ENCODE measurements around the gene ABCC1. TPM values are rescaled to one million over a fixed set of nuclear protein-coding genes. Genes with fewer than 3 reads are reported as not detected.
"Not testable (repeated sequence)": the region's sequence is repeated elsewhere in the genome, so short reads cannot be mapped to it uniquely, and the experiment has no call there.

Gene ABCC1
- total RNA-seq, 1 donor from 2014 or later = 17.0 TPM

DNA sequence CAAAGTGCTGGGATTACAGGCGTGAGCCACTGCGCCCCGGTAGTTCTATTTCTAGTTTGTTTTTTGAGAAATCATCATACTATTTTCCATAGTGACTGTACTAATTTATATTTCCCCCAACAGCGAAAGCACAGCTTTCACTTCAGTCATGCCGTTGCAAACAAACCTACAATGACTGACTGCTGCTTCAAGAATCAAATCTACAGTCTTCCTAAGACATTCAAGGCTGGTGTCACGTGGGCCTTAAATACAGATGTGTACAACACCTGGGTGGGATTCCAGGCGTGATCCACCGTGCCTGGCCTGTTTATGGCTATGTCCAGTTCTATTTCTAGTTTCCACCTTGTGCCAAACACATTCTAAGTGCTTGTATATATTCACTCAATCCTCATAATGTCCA lies 201.9 kb downstream of the ABCC1 start:
- intact Hi-C loops (cut with micrococcal nuclease) = no loop called here
- no peaks in the 10 kb centered on the region for H3K27me3 ChIP-seq (ENCODE audit: low read depth)
- H3K27ac ChIP-seq (replicated peaks) = no peak overlapping the region
- DNase-seq = no peak
- no peaks in the 10 kb centered on the region for H3K9me3 ChIP-seq (replicated peaks)
- no peak overlapping the region for H3K4me3 ChIP-seq
- no peaks in the 10 kb centered on the region for H3K36me3 ChIP-seq
- H3K4me1 ChIP-seq = peaks cover 25% of the 10 kb centered on the region
- TF ChIP-seq, protein P1, sequence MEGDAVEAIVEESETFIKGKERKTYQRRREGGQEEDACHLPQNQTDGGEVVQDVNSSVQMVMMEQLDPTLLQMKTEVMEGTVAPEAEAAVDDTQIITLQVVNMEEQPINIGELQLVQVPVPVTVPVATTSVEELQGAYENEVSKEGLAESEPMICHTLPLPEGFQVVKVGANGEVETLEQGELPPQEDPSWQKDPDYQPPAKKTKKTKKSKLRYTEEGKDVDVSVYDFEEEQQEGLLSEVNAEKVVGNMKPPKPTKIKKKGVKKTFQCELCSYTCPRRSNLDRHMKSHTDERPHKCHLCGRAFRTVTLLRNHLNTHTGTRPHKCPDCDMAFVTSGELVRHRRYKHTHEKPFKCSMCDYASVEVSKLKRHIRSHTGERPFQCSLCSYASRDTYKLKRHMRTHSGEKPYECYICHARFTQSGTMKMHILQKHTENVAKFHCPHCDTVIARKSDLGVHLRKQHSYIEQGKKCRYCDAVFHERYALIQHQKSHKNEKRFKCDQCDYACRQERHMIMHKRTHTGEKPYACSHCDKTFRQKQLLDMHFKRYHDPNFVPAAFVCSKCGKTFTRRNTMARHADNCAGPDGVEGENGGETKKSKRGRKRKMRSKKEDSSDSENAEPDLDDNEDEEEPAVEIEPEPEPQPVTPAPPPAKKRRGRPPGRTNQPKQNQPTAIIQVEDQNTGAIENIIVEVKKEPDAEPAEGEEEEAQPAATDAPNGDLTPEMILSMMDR (IDR thresholded peaks at IDR 0.05; ENCODE audit: borderline replicate concordance) = no peak

DNA sequence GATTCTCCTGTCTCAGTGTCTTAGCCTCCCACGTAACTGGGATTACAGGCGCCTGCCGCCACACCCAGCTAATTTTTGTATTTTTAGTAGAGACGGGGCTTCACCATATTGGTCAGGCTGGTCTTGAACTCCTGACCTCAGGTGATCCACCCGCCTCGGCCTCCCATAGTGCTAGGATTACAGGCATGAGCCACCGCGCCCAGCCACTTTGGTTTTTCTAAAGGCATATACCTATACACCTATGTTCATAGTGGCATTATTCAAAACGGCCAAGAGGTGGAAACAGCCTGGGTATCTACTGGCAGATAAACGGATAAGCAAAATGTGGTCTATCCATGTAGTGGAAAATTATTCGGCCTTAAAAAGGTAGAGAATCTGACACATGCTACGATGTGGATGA lies 203.6 kb downstream of the ABCC1 start:
- H3K27me3 ChIP-seq (ENCODE audit: low read depth); H3K27ac ChIP-seq (replicated peaks); DNase-seq; H3K4me3 ChIP-seq; intact Hi-C loops (cut with micrococcal nuclease); H3K36me3 ChIP-seq; H3K9me3 ChIP-seq (replicated peaks): not testable (repeated sequence)
- H3K4me1 ChIP-seq = peaks cover 19% of the 10 kb centered on the region

- H3K4me3 ChIP-seq = no peak overlapping the region
- no peak for DNase-seq
- peaks cover 18% of the 10 kb centered on the region for H3K4me1 ChIP-seq
- TF ChIP-seq, protein P1 (IDR thresholded peaks at IDR 0.05; ENCODE audit: borderline replicate concordance) = no peak
- intact Hi-C loops (cut with micrococcal nuclease) = no loop called here
- no peaks in the 10 kb centered on the region for H3K36me3 ChIP-seq
- no peak overlapping the region for H3K27ac ChIP-seq (replicated peaks)
- peaks cover 19% of the 10 kb centered on the region for H3K9me3 ChIP-seq (replicated peaks)
- no peaks in the 10 kb centered on the region for H3K27me3 ChIP-seq (ENCODE audit: low read depth)
Observed at GRCh38 chr16:16154281-16154951, 205.0 kb downstream of the ABCC1 start.

DNA sequence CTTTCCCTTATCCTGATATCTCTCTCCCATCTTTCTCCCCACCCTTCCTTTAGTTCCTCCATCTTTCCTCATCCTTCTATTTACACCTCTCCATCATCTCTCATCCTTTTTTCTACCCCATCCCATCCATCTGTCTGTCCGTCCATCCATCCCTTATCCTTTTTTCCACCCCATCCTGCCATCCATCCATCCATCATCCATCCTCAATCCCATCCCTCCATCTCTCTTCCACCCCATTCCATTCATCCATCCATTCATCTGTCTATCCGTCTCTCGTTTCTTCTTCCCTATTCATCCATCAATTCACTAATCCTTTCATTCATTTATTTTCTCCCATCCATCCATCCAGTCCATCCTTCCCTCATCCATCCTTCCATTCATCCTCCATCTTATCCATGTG lies 205.8 kb downstream of the ABCC1 start:
- peaks cover 25% of the 10 kb centered on the region for H3K9me3 ChIP-seq (replicated peaks)
- no peaks in the 10 kb centered on the region for H3K36me3 ChIP-seq
- no peak overlapping the region for H3K4me3 ChIP-seq
- no peak overlapping the region for H3K27ac ChIP-seq (replicated peaks)
- TF ChIP-seq, protein P1 (IDR thresholded peaks at IDR 0.05; ENCODE audit: borderline replicate concordance) = no peak
- peaks cover 10% of the 10 kb centered on the region for H3K4me1 ChIP-seq
- H3K27me3 ChIP-seq (ENCODE audit: low read depth) = no peaks in the 10 kb centered on the region
- no peak for DNase-seq
- intact Hi-C loops (cut with micrococcal nuclease) = no loop called here

- no peak for DNase-seq
- Histone ChIP-seq H3K27me3 (ENCODE audit: low read depth) (no peaks in the 10 kb centered on the region), H3K9me3 (replicated peaks) (peaks cover 25% of the 10 kb centered on the region), H3K27ac (replicated peaks) (no peak overlapping the region), H3K4me3 (no peak overlapping the region), H3K4me1 (no peaks in the 10 kb centered on the region), H3K36me3 (no peaks in the 10 kb centered on the region)
- TF ChIP-seq, protein P1 (IDR thresholded peaks at IDR 0.05; ENCODE audit: borderline replicate concordance) = no peak
- intact Hi-C loops (cut with micrococcal nuclease) = no loop called here
Observed at GRCh38 chr16:16157166-16157565, 207.8 kb downstream of the ABCC1 start.

- Histone ChIP-seq H3K27ac (replicated peaks) (no peak overlapping the region), H3K9me3 (replicated peaks) (peaks cover 25% of the 10 kb centered on the region), H3K36me3 (no peaks in the 10 kb centered on the region), H3K4me3 (no peak overlapping the region), H3K4me1 (no peaks in the 10 kb centered on the region), H3K27me3 (ENCODE audit: low read depth) (no peaks in the 10 kb centered on the region)
- intact Hi-C loops (cut with micrococcal nuclease) = no loop called here
- DNase-seq = no peak
- TF ChIP-seq, protein P1 (IDR thresholded peaks at IDR 0.05; ENCODE audit: borderline replicate concordance) = no peak
Observed at GRCh38 chr16:16158082-16158658, 208.8 kb downstream of the ABCC1 start.

All from left ventricle myocardium inferior (tissue), 1 donor.